Activated T-helper 9 cell treated with anti-CD3 and anti-CD28 coated beads, Interleukin-2, amount 50 U/mL, for 16 hours (primary cell): Measurements from ENCODE around the gene ABHD10.

Experiments
- DNase-seq: peaks from one replicate; pipeline ENCODE4 v3.0.0-alpha.2; 2020; ENCODE audit warnings: low read depth

The ABHD10 gene

DNA sequence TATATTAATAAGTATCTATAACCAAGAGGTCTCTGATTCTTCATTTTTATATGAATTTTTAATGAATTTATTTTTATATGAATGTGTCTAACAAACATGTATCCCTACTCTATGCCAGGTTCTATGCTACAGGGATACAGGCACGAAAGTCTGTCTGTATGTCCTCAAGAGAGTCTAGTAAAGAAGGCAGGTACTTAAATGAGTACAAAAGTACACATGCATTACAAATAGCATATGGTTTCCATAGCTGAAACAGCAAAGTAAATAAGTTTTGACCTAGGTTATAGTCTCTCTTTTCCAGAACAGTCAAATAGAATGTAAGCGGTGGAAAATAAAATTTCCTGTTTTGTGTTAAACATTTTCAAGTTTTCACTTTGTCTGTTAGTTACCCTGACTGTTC is 13.3 kb upstream of the ABHD10 start:
- no peak for DNase-seq

DNA sequence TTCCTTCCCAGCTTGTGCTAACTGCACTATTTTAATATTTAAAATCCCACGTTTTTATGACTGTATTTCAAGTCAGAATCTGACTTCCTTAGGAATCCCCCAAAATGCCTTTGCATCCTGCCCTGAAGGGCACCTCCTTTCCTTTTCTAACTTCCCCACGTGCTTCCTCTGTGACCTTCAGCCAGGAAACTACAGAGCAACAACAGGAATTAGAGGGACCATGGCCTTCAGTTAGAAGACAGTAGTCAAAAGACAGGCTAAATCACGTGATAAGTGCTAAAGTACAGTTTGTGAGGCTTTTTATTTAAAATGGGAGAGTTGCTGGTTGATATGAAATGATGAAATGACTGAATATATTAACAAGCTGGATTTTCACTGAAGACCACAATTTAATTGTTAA is 11.8 kb upstream of the ABHD10 start:
- no peak for DNase-seq

DNA sequence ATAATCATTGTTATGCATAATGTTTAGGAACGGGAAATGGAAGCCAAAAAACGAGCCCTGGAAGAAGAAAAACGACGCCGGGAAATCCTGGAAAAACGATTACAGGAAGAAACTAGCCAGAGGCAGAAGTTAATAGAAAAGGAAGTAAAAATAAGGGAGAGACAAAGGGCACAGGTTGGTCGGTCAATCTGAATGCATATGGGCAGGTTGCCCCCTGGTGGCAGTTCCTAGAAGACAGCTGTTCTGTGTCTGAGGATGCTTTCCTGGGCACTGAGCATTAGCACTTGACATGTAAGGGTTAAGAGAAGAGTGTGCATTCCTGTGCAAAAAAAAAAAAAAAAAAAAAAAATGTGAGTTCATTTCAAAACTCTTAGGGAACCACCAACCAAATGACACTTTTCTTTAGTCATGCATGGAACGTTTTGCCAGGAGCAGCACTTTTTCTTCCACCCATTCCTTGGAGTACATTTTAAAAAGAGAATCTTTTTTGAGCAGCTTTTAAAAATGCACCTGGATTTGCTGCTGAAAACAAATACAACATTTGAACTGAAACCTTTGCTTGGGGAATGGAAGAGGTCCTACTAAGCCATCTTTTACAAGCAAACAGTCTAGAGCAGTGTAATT is 11.1 kb upstream of the ABHD10 start:
- DNase-seq, result peak; percentile 67

DNA sequence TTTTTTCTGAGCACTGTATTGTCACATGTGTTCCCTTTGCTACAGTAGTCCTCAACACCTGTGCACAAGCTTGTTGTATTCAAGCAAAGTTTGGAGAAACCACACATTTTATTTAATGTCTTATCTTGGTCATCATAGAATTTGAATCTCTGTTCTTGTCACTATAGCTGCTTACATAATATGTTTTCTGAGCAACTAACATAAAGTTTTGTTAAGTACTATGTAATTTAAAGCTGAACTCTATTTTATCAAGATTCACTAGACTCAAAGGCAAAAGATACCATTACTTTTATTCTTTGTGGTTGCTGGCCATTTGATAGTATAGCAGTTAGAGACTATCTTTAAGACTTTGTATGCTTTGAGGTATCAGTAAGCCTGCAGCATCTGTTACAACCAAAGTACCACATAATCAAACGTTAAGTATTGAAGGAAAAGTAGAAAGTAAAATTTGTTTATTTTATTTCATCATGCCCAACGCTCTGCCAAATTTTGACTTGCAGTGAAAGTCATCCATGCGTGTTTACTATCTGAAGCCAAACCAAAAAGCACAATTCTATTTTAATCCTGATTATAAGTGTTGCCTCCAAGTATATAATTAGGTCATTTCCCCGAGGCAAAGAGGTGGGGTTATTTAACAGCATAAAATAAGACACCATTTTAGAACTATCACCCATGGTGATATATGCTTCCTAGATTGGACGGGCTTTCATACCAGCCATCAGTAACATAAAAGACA is 10.3 kb upstream of the ABHD10 start:
- no peak for DNase-seq

DNA sequence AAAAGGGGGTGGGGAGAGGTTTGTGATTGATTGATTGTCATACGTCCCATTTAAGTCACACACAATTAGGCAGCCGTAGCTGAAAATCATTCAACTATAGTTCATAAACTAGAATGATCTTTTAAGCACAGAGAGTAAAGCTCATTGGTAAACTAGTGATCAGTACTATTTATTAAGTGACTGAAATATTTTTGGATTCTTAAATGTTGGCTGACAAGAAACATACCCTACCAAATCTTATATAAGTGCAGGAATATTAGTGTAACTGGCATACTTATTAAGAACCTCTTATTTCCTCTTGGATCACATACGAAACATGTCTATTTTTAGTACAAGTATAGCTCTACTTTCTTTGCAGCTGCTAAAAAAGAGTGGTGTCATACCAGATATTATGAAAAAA is 8.4 kb upstream of the ABHD10 start:
- no peak for DNase-seq

DNA sequence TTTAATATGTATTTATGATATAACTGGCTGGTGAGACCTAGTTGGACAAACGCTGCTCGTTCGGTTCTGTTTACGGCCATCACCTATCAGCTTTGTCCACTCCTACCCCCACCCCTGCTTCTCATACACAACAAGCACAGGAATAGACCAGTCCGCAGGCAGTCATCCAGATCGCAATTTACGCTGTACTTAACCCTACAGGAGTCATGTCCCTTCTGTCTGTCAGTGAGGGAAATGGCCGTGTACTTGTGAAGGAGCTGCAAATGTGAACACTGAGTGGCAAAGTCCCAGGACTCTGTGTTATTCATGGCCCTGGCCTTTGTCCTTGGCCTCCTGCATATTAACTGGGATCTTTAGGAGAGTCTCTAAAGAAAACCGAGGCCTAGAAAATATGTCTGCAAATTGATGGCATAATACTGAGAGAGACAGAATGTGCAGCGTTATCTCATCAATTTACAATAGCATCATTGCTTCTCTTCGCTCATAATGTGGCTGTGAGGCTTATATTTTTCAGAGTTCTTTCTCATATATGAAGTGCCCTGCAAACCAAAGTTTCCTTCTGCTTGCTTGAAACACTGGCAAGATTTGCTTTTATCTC is 7.2 kb upstream of the ABHD10 start:
- DNase-seq, result no peak

DNA sequence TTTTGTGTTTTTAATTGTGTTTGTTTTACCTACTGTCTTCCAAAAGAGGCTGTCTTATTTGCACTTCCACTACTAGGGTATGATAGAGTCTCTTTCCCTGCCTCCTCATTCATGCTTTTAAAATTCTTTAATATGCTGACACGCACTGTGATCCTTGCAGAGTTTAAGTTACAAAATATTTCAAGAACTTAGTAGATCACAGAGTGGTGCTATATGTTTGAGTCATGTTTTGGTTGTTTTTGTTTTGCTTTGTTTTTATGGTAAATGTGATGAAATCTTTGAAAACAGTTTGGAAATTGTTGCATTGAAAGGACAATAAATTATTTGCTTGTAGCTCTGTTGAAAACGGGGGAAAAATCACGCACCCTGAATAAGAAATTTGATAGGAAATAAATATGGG is 5.9 kb upstream of the ABHD10 start:
- no peak for DNase-seq

DNA sequence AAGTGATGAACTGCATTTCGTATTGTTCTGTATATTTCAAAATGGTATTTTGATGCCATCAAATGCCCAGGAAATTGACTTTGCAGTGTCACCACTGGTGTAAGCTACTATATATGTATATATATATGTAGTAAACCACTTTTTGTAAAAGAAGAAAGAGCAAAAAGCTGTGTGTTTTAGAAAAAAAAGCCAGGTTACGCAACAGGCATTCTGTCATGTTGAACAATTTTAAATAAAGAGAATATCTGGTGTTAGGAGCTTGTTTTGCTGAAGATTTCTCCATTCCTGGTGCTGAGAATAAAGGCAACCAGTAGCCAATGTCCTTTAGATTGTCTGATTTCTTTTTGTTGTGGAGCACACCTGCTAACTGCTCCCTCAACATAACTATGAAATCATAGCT is 3.7 kb upstream of the ABHD10 start:
- DNase-seq, result no peak

DNA sequence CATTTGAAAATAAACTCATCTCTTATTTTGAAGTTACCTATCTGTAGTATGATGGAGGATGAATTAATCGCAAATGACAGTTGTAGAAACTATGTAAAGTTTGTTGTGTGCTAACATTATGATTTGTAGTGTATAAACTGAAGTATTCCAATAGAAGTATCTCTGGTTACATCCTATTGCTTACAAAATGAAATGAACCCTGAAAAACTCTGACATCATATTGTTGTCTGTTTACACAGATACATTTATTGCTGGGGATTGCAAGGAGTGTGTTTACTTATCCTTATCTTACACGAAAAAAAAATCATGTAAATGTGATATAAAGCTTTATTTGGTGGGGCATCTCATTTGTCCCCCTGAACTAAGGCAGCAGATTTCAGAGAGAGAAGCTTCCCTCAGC is 2.6 kb upstream of the ABHD10 start:
- DNase-seq, result no peak

DNA sequence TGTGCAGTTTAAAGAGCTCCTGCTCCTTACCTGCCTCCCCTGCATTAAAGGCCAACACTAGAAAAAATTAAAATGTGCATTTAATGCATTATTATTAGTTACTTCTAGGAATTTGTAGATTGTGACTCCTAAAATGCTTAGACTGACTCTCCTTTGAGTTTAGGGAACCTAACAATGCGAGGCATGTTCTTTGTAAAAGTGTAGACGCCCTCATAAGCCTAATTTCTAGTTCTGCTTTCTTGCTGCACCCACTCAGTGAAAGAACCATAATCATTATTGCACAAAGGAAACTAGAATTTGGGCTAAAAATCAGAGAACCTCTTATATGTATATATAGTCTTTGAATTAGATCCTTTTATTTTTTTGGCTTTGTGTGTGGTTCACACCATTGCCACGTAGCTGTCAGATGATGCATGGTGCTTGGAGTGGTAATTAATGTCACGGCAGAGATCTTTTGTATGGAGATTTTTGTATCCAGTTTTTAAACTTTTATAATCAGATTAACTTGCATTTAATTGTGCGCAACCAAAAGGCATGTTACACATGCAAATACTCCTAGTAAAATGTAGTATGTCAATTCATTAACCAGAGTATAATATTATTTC is 710 bp downstream of the ABHD10 start:
- DNase-seq, result no peak

DNA sequence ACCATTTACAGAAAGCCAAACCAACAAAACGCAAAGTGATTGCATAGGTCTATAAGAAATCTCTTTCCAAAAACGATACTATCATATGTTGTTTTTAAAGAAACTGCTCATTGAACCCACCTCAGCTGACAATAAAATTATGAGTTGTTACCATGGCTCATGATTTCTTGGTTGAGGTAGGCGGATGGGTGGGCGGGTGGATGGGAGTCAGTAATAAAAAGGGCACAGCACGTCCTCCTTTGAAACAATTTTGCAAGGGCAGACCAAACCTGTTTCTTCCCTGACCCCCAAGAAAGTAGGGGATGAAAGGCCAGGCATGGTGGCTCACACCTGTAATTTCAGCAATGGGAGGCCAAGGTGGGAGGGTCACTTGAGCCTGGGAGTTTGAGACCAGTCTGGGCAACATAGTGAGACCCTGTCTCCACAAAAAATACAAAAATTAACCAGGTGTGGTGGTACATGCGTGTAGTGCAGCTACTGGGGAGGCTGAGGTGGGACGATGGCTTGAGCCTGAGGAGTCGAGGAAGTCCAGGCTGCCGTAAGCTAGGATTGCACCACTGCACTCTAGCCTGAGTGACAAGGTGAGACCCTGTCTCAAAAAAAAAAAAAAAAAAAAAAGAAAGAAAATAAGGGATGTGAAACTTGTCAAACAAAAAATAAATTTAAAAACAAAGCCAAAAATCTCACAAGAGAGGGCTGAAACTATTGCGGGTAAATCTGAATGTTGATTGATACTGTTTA is 2.1 kb downstream of the ABHD10 start:
- peak; percentile 40 for DNase-seq

DNA sequence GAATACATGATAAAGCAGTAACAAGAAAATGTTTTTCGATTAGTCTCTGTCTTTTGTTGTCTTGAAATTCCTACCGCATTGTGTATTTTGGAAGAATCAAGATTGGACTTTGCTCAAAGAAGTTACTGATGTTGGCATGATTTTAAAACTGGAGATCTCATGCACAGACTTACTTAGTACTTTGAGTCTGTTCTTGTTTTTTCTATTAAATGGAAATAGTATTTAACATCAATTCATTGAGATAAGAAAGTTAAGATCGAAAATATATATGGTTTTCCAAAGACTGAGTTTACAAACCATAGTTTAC is 2.6 kb downstream of the ABHD10 start:
- DNase-seq, result no peak

DNA sequence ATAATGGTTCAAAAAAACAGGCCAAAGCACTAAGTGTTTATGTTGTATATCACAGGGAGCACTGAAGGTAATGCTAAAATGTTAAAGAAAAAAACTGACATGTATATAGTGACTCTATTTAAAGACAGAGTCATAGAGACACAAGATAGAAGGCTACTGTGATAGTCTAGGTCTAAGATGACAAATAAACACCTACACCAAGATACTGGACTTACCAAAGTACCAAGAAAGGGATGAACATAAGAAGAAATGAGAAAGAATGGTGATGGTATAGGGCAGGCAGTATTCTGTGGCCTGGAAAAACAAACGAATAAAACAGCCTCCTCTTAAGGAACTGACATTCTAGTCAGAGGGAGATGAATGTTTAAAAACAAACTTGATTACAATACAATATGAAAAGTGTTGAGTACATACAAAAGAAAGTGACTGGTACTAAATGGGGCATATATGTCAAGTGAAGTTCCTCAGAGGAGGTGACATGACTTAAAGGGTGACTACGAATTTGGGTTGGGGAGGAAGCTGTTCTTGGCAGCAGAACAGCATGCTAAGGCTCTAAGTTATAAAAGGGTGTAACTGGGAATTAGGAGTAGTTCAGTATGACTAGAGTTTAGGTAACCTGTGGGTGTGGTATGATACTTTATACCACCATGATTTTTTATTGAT is 5.9 kb downstream of the ABHD10 start:
- no peak for DNase-seq

DNA sequence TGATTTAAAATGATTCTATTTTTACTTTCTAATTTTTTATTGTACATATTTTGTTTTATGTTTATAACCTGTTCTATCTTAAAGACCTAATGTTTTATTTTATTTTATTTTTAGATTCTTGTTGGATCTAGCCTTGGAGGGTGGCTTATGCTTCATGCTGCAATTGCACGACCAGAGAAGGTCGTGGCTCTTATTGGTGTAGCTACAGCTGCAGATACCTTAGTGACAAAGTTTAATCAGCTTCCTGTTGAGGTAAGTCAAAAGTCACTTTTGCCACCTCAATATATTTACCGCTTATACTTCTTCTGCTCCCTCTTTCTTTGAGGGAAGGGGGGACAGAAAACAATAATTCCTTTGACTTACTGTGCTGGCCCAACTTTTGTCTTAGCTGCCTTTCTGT is 8.0 kb downstream of the ABHD10 start:
- DNase-seq, result no peak

DNA sequence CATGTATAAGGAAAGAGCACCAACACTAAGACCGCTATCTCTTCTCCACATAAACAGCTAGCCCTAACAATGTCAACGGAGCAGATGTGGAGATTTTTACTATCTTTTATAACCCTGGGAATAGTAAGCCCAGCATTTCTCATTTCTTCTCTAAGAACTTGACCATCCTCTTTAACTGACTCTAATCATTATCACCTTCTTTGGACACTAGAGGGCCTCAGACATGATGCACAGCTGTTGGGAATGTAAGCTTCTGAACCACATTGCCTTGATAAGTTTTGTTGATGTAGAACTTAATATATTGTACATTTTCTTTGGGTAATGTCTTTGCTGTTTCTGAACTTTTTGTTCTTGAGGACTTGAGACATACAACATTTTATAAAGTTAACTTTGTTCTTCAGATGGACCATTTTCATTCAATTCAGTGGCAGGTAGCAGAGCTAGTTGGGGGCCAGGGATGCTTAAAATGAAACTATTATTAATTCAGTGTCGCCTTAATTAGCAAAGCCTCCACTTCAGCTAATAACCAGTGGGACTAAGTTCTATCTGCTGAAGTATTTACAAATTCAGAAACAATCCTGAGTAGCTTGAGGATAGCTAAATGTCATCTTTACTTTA is 10.3 kb downstream of the ABHD10 start:
- DNase-seq, result no peak

DNA sequence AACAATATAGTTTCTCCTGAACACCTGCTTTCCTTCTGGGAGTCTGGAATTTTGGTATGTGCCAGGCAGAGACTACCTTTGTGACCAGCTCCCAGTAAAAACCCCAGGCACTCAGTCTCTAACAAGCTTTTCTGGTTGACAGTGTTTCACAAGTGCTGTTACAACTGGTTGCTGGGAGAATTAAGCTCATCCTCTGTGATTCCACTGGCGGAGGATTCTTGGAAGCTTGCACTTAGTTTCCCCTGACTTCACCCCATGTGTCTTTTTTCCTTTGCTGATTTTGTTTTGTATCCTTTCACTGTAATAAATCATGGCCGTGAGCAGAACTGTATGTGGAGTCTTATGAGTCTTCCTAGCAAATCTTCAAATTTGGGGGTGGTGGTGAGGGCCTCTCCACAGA is 14.2 kb downstream of the ABHD10 start:
- no peak for DNase-seq

DNA sequence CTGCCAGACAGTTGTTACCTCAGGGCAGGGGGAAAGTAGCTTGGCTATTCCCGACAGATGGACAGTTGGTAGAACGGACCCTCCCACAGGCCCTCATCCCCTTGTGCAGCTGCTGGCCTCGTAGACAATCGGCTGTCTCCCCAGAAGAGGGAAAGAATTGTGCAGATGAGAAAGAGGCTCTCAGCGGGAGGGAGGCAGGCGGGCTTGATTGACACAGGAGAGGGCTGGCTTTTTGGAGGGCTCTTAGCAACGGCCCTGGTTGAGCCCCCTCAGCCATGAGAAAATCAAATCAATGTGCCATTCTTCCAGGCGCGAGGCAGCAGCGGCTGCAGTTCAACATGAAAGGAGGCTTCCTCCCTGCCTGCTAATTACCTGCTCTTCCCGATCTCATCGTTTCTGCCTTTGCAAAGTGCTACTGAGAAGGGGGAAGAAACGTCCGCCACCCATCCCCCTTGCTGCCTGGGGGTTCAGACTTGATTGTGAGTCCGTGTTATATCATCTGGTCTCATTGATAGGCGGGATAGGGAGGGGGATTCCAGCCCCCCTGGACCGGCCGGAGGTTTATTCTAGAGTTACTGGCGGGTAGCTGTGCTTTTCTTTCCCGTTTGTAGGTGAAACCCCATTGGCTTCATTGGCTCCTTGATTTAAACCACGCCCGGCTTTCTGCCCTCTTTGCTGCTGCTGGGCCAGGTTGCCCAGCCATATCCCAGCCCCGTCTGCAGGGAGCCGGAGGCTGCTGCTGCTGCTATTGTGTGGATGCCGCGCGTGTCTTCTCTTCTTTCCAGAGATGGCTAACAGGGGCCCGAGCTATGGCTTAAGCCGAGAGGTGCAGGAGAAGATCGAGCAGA is 20.0 kb downstream of the ABHD10 start, which contains the start of gene TAGLN3:
TAGLN3 (plus strand) TSS at position 287 of the 848 bp plus-strand sequence; CDS start at position 788, 501 bp downstream.
- DNase-seq, result no peak

DNA sequence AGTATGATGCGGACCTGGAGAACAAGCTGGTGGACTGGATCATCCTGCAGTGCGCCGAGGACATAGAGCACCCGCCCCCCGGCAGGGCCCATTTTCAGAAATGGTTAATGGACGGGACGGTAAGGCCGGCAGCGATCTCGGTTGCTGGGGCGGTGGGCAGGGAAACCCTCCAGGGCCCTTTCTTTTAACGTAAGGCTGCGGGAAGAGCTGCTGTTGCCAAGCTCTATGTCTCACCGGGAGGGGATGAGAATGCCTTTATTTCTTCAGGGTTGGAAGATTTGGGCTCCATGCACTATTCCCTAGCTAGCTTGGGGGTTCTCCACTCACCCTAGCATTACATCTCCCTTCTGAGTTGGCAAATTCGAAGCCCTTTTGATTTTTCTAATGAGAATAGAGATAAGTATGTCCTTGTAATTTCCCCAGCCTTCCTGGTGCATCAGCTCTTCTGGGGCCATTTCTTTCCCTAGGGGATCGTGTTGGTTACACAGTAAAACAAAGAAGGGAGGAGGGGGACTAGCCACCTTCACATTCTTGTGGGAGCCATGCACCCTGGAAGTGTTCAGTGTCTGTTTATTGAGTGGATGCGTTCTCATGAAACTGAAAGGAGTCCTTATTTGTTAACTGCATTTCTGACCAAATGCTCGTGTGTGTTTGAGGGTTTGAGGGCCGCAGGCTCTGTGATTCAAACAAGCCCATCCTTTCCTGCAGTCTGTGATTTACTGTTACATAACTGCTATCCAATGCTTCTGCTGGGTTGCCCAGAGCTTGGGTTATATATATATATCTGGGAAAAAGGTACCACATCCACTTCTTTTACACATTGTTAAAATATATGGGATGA is 20.9 kb downstream of the ABHD10 start:
- DNase-seq, result no peak

DNA sequence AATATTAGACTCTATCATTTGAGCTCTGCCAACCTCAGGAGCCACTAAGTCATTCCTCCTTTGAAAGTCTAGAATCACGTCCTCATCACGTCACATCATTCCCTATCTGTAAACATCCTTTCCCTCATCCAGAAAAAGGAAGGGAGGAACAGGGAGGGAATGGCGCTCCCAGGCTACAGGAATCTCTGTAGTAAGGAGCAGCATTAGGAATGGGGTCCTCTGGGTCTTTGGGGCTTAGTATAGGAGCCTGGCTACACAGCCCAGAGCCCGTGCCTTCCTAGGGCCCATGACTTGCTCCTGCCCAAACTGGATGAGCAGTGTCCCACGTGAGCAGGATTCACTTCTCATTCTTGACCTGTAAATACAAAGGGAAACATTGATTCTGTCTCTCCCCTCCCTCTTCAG is 21.5 kb downstream of the ABHD10 start:
- DNase-seq, result no peak

DNA sequence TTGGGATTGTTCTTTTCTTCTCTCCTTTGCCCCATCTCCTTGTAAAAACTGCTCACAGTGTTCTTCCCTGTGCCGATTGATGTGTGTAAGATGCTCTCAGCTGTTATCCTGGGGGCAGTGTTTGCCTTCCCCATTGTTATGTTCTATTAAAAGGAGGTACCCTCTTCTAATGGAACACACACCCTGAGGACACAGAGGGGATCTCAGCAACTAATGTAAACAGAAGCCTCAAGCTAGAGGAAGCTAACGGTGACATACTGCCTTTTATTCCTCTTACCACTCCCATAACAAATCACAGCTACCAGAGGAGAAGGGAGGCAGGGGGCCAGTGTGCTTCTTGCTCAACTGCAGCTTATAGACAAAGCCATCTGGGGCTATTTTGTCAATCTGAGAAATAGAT is 22.1 kb downstream of the ABHD10 start:
- no peak for DNase-seq
